ENCODE results near the gene DNHD1. TPM values are rescaled to one million over a fixed set of nuclear protein-coding genes. Genes with fewer than 3 reads are reported as not detected.

The DNHD1 gene
- total and polyA plus RNA-seq, 2 of the 13 experiments (the other 11 are each of a cell fraction or from before 2014, with no cell fraction given): 2.7 to 9.3 TPM

DNA sequence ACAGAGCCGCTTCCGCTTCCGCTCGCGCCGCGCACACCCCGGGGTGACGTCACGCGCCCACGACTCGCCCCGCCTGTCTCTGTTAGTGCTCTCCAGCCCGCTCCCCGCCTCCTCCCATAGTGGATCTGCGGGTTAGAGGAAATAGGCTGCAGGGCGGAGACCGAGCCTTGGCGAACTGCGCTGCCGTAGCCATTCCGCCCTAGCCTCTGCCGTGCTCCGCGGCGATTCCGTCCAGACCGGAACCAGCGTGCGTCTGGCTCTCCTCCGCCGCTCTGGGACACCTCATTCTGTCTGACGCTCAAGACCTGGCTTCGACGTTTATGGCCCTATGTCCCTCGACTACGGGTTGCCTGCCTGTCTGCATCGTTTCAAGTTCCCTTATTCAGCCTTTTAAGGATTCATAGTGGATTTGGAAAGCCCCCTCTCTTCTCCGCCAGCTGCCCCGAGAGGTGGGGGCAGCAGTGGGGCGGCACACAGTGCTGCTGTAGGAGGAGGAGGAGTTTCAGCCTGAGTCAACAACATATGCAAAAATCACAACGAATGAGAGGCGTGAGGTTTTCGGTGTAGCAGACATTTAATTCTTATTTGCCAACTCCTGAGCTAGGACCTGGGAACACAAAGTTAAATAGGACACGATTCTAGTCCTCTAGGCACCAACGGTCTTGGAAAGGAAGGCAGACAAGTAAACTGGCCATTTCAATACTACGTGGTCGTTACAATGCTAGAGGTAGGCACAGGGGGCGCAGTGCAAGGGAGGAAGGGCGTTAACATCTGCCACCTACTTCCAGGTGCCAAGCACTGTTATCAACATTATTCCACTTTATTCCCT, 115.3 kb downstream of the DNHD1 start, which contains the start of gene TAF10 (continued):
- no peak for TF ChIP-seq GRHL1 (CRISPR knock-in tag; conservative IDR thresholded peaks at IDR 0.05)
- peak; percentile 78 for TF ChIP-seq CSRNP1 (CRISPR knock-in tag; IDR thresholded peaks at IDR 0.05)
- no peak for TF ChIP-seq RORA (CRISPR knock-in tag; IDR thresholded peaks at IDR 0.05)
- TF ChIP-seq, protein P1, sequence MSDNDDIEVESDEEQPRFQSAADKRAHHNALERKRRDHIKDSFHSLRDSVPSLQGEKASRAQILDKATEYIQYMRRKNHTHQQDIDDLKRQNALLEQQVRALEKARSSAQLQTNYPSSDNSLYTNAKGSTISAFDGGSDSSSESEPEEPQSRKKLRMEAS (IDR thresholded peaks at IDR 0.05): peak; percentile 56; the same call in 1 of the 2 replicates
- peak; percentile 72 for TF ChIP-seq ZFP90 (CRISPR knock-in tag; IDR thresholded peaks at IDR 0.05; ENCODE audit: borderline replicate concordance)
- TF ChIP-seq ZNF639 (CRISPR knock-in tag; conservative IDR thresholded peaks at IDR 0.05): peak; percentile 80
- peak; percentile 69; the same call in 1 of the 2 replicates for TF ChIP-seq ZFP36L1 (CRISPR knock-in tag; IDR thresholded peaks at IDR 0.05)
- TF ChIP-seq BRCA1 (CRISPR knock-in tag; IDR thresholded peaks at IDR 0.05): no peak
- no peak for TF ChIP-seq ZNF780A (CRISPR knock-in tag; IDR thresholded peaks at IDR 0.05)
- no peak for TF ChIP-seq ZFYVE20 (CRISPR knock-in tag; IDR thresholded peaks at IDR 0.05; ENCODE audit: borderline replicate concordance, low read depth)
- TF ChIP-seq ELF3 (CRISPR knock-in tag; IDR thresholded peaks at IDR 0.05): peak; percentile 85
- TF ChIP-seq RXRB (CRISPR knock-in tag; IDR thresholded peaks at IDR 0.05; ENCODE audit: borderline replicate concordance): peak; percentile 51; the same call in 1 of the 2 replicates
- no peak for TF ChIP-seq ZNF335 (CRISPR knock-in tag; IDR thresholded peaks at IDR 0.05)
- TF ChIP-seq BCLAF1 (IDR thresholded peaks at IDR 0.05): no peak
- TF ChIP-seq TBX2 (CRISPR knock-in tag; IDR thresholded peaks at IDR 0.05; ENCODE audit: borderline replicate concordance): peak; percentile 89
- peak; percentile 58; the same call in 1 of the 2 replicates for TF ChIP-seq ZFY (CRISPR knock-in tag; IDR thresholded peaks at IDR 0.05)
- peak; percentile 76; the same call in 1 of the 2 replicates for TF ChIP-seq ZNF761 (CRISPR knock-in tag; conservative IDR thresholded peaks at IDR 0.05)
- TF ChIP-seq ZNF660 (CRISPR knock-in tag; IDR thresholded peaks at IDR 0.05; ENCODE audit: borderline replicate concordance, low read depth): no peak
- TF ChIP-seq SNRNP70 (IDR thresholded peaks at IDR 0.05; ENCODE audit: low read depth, low read length): no peak
- peak; percentile 56 for TF ChIP-seq ZBTB38 (CRISPR knock-in tag; IDR thresholded peaks at IDR 0.05)
- no peak for TF ChIP-seq ZNF296 (CRISPR knock-in tag; conservative IDR thresholded peaks at IDR 0.05)
- no peak for TF ChIP-seq TRIM24 (CRISPR knock-in tag; IDR thresholded peaks at IDR 0.05)

Measured in HepG2 (cell line).